T-helper 17 cell (primary cell): Measurements from ENCODE around the gene STRN3. TPM values are rescaled to one million over a fixed set of nuclear protein-coding genes. Genes with fewer than 3 reads are reported as not detected.
"Not testable (repeated sequence)": the region's sequence is repeated elsewhere in the genome, so short reads cannot be mapped to it uniquely, and the experiment has no call there.

Experiments
- ATAC-seq: fragments of 150-1000 bp; cut with Tn5 transposase; 2 replicates; pipeline ENCODE4 v1.10.0; 2021; ENCODE audit warnings: mild to moderate bottlenecking, moderate library complexity
- DNase-seq, 3 donors: peaks; one replicate each; pipeline versions ENCODE4 v3.0.0 to v3.0.0-alpha.2; 2020 to 2021
- H3K9me3 ChIP-seq: one replicate; pipeline ENCODE4 v1.7.0; 2013; ENCODE audit warnings: low read length, mild to moderate bottlenecking; ENCODE audit not compliant: control insufficient read depth, poor library complexity, severe bottlenecking
- H3K27ac Mint-ChIP-seq: one replicate; pipeline ENCODE4 v1.8.0; 2022; ENCODE audit warnings: mild to moderate bottlenecking, moderate library complexity, mixed read lengths
- H3K27me3 Mint-ChIP-seq: one replicate; pipeline ENCODE4 v1.8.0; 2022; ENCODE audit warnings: mixed read lengths
- H3K36me3 Mint-ChIP-seq: one replicate; pipeline ENCODE4 v1.8.0; 2022; ENCODE audit warnings: low read depth, mixed read lengths
- H3K4me1 Mint-ChIP-seq: one replicate; pipeline ENCODE4 v1.8.0; 2022; ENCODE audit warnings: mild to moderate bottlenecking, mixed read lengths
- H3K4me3 Mint-ChIP-seq: one replicate; pipeline ENCODE4 v1.8.0; 2022; ENCODE audit warnings: mild to moderate bottlenecking, moderate library complexity, mixed read lengths
- total RNA-seq, 4 donors: library from RNA in 2 of 4; stranded (reverse) in 2 of 4; gene quantifications; one replicate each; pipeline ENCODE4 v1.2.3 and lab custom pipeline; 2022 to 2026

The STRN3 gene
- total RNA-seq, 2 donors from 2014 or later, result 23.1 to 25.1 TPM

DNA sequence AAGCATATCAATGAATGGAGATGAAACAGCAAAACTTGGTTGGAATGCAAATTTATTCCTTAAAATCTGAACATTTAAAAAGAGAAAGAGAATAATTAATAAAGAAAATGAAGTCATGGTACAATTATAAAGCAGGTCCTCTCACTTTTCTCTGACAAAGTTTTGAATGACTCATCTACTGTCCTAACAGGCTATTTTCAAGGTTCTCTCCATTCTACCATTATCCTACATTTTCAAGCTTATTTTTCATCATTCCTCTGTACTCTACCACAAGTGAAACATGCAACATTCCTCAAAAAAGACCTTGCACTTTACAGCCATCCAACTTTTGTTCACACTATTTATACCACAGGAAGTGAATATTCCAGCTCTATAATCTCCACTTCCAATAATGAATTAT, 37.7 kb downstream of the STRN3 start:
- H3K27me3 Mint-ChIP-seq, result no peaks in the 10 kb centered on the region
- no peaks in the 10 kb centered on the region for H3K9me3 ChIP-seq
- no peak for DNase-seq
- H3K36me3 Mint-ChIP-seq, result no peaks in the 10 kb centered on the region
- H3K4me1 Mint-ChIP-seq, result peaks cover 21% of the 10 kb centered on the region
- no peak overlapping the region for H3K4me3 Mint-ChIP-seq
- no peak for ATAC-seq
- no peak overlapping the region for H3K27ac Mint-ChIP-seq

GRCh38 chr14:30985796-30986195, 40.4 kb downstream of the STRN3 start:
- peaks cover 19% of the 10 kb centered on the region for H3K4me1 Mint-ChIP-seq

GRCh38 chr14:30983858-30984257, 42.3 kb downstream of the STRN3 start:
- Mint-ChIP-seq H3K27ac (no peak overlapping the region), H3K36me3 (no peaks in the 10 kb centered on the region), H3K27me3 (no peaks in the 10 kb centered on the region), H3K4me1 (peaks cover 19% of the 10 kb centered on the region), H3K4me3 (no peak overlapping the region)
- DNase-seq (no peak), ATAC-seq (no peak)
- no peaks in the 10 kb centered on the region for H3K9me3 ChIP-seq

More at GRCh38 chr14:30985796-30986195, 40.4 kb downstream of the STRN3 start:
- no peaks in the 10 kb centered on the region for H3K9me3 ChIP-seq
- no peak overlapping the region for H3K4me3 Mint-ChIP-seq
- ATAC-seq (no peak), DNase-seq (no peak)
- no peaks in the 10 kb centered on the region for H3K36me3 Mint-ChIP-seq
- H3K27me3 Mint-ChIP-seq, result no peaks in the 10 kb centered on the region
- no peak overlapping the region for H3K27ac Mint-ChIP-seq

GRCh38 chr14:30982533-30982932, 43.6 kb downstream of the STRN3 start:
- no peaks in the 10 kb centered on the region for H3K9me3 ChIP-seq
- no peaks in the 10 kb centered on the region for H3K36me3 Mint-ChIP-seq
- no peaks in the 10 kb centered on the region for H3K27me3 Mint-ChIP-seq
- H3K4me3 Mint-ChIP-seq, result no peak overlapping the region
- DNase-seq (no peak), ATAC-seq (no peak)
- H3K4me1 Mint-ChIP-seq, result peaks cover 15% of the 10 kb centered on the region
- no peak overlapping the region for H3K27ac Mint-ChIP-seq

DNA sequence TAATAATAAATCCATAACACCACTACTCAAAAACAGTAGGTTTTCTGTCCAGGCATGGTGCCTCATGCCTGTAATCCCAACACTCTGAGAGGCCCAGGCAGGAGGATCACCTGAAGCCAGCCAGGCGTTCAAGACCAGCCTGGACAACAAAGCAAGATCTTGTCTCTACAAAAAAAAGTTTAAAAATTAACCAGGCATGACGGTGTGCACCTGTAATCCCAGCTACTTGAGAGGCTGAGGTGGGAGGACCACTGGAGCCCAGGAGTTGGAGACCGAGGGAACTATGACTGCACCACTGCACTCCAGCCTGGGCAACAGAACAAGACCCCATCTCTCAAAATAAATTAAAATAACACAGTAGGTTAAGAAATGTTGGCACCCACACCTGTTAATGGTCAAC, 45.2 kb downstream of the STRN3 start:
- Mint-ChIP-seq H3K36me3 (no peaks in the 10 kb centered on the region), H3K4me3 (no peak overlapping the region), H3K4me1 (peaks cover 21% of the 10 kb centered on the region), H3K27me3 (no peaks in the 10 kb centered on the region), H3K27ac (peak overlapping the region; percentile 83)
- DNase-seq (no peak), ATAC-seq (no peak)
- H3K9me3 ChIP-seq, result no peaks in the 10 kb centered on the region

DNA sequence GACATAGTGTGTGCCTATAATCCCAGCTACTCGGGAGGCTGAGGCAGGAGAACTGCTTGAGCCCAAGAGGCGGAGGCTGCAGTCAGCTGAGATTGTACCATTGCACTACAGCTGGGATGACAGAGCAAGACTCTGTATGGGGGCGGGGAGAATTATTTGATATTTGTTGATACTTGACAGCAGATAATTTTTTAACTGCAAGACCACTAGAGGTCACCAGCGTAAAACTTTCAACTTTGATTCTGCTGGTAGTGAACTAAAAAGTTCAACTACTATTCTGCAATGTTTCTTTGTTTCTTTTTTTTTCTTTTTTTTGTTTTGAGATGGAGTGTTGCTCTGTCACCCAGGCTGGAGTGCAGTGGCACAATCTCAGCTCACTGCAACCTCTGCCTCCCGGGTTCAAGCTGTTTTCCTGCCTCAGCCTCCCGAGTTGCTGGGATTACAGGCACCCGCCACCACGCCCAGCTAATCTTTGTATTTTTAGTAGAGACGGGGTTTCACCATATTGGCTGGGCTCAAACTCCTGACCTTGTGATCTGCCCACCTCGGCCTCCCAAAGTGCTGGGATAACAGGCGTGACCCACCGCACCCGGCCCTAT, 46.0 kb downstream of the STRN3 start:
- not testable (repeated sequence) for H3K36me3 Mint-ChIP-seq, H3K27me3 Mint-ChIP-seq, H3K4me3 Mint-ChIP-seq, H3K9me3 ChIP-seq
- peaks cover 23% of the 10 kb centered on the region for H3K4me1 Mint-ChIP-seq
- peak overlapping the region; percentile 83 for H3K27ac Mint-ChIP-seq
- ATAC-seq (peak; percentile 92), DNase-seq (peak in 1 of 3 donors; percentile 13)

GRCh38 chr14:30977752-30978151, 48.4 kb downstream of the STRN3 start:
- Mint-ChIP-seq H3K27ac (peak overlapping the region; percentile 47), H3K4me1 (peaks cover 39% of the 10 kb centered on the region), H3K27me3 (no peaks in the 10 kb centered on the region), H3K4me3 (no peak overlapping the region), H3K36me3 (no peaks in the 10 kb centered on the region)
- no peak for DNase-seq
- ATAC-seq, result no peak
- no peaks in the 10 kb centered on the region for H3K9me3 ChIP-seq

DNA sequence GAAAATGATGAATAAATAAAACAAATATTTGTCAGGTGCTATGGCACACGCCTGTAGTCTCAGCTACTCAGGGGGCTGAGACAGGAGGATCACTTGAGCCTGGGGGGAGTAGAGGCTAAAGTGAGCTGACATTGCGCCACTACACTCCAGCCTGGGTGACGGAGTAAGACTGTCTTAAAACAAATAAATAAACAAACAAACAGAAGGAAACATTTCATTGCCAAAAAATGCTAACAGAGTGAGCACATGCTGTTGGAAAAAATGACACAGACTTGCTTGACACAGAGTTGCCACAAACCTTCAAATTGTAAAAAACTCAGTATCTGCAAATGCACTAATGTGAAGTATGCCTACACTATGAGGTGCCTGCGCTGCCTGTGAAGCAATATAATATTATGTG, 51.6 kb downstream of the STRN3 start:
- no peaks in the 10 kb centered on the region for H3K9me3 ChIP-seq
- no peak for ATAC-seq
- H3K27ac Mint-ChIP-seq, result no peak overlapping the region
- H3K36me3 Mint-ChIP-seq, result no peaks in the 10 kb centered on the region
- no peak overlapping the region for H3K4me3 Mint-ChIP-seq
- DNase-seq, result no peak
- H3K27me3 Mint-ChIP-seq, result no peaks in the 10 kb centered on the region
- peaks cover 50% of the 10 kb centered on the region for H3K4me1 Mint-ChIP-seq

GRCh38 chr14:30972882-30973582, 53.1 kb downstream of the STRN3 start:
- Mint-ChIP-seq H3K4me1 (peaks cover 48% of the 10 kb centered on the region), H3K4me3 (no peak overlapping the region), H3K27me3 (no peaks in the 10 kb centered on the region), H3K36me3 (no peaks in the 10 kb centered on the region), H3K27ac (peak overlapping the region; percentile 43)
- no peaks in the 10 kb centered on the region for H3K9me3 ChIP-seq
- DNase-seq, result no peak
- ATAC-seq, result no peak

DNA sequence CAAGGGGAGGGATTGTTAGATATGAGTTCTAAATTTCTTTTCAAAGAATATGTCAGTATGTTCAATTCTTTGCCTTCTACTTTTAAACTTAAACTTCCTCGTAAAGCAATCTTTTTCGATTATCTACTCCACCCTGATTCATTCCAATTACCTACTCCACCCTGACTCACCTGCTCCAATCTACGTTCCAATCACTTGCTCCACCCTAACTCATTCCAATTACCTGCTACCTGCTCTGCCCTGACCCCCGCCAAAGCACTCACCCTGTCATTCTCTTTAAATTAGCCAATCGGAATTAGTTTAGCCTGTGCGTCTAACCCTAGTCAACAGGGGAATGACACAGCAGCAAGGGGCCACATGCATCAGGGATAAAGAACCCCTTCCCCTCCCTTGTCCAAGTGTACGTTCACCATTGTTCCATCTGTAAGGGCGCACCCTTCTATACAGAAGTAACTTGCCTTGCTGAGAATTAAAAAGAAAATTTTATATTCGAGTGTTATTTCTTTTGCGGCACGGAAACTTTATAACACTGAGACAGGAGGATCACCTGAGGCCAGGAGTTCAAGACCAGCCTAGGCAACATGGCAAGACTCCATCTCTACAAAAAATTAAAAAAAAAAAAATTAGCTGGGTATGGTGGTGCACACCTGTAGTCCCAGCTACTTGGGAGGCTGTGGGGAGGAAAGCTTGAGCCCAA, 54.0 kb downstream of the STRN3 start:
- peaks cover 44% of the 10 kb centered on the region for H3K4me1 Mint-ChIP-seq
- H3K36me3 Mint-ChIP-seq, ATAC-seq, H3K27ac Mint-ChIP-seq, DNase-seq, H3K27me3 Mint-ChIP-seq, H3K9me3 ChIP-seq: not testable (repeated sequence)
- H3K4me3 Mint-ChIP-seq, result peak overlapping the region; percentile 69

DNA sequence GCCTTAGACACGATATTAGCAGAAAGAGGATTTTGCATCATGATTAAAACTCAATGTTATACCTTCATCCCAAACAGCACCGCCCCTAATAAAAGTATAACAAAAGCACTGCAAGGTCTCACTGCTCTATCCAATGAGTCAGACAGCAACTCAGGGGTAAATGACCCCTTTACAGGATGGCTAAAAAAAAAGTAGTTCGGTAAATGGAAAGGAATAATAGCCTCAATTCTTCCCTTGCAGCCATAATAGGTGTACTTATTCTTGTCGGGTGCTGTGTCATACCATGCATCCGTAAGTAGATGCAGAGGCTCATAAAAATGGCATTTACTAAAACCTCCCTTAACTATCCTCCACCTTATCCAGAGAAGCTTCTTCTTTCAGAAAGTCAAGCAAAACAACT, 54.6 kb downstream of the STRN3 start:
- Mint-ChIP-seq H3K4me3 (no peak overlapping the region), H3K36me3 (no peaks in the 10 kb centered on the region), H3K27me3 (no peaks in the 10 kb centered on the region), H3K27ac (no peak overlapping the region), H3K4me1 (peaks cover 42% of the 10 kb centered on the region)
- ATAC-seq (no peak), DNase-seq (no peak)
- peaks cover 1% of the 10 kb centered on the region for H3K9me3 ChIP-seq

DNA sequence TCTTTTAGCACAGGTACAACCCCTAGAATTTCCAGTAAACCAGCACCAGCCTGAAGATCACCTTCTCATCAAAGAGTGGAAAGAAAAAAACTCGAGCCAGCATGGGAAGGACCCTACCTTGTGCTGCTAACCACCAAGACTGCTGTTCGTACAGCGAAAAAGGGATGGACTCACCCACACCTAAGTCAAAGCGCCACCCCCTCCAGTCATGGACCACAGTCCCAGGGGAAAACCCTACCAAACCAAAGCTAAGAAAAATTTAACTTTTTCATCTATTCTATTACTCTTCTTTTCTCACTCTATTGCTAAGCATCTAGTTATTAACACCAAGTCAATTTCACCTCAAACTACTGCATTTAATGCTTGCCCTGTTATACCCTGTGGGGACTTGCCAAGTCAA, 56.4 kb downstream of the STRN3 start:
- DNase-seq, H3K9me3 ChIP-seq, H3K36me3 Mint-ChIP-seq, H3K4me3 Mint-ChIP-seq, H3K27me3 Mint-ChIP-seq: not testable (repeated sequence)
- Mint-ChIP-seq H3K4me1 (peaks cover 33% of the 10 kb centered on the region), H3K27ac (peak overlapping the region; percentile 75)
- peak; percentile 39 for ATAC-seq

GRCh38 chr14:30967364-30968098, 58.6 kb downstream of the STRN3 start:
- H3K36me3 Mint-ChIP-seq, DNase-seq, H3K27ac Mint-ChIP-seq, ATAC-seq, H3K9me3 ChIP-seq, H3K27me3 Mint-ChIP-seq: not testable (repeated sequence)
- H3K4me3 Mint-ChIP-seq, result peak overlapping the region; percentile 10
- H3K4me1 Mint-ChIP-seq, result peaks cover 26% of the 10 kb centered on the region
